Measurements from ENCODE around the gene TAGLN.

The TAGLN gene

GRCh38 chr11:117199053-117199915 is at the start of gene TAGLN:
TSS of gene TAGLN (plus strand) at chr11:117199370. CDS start at chr11:117203014, 3,644 bp downstream.
- DNase-seq: no peak

- no peak for DNase-seq
These were observed 47.1 kb upstream of the TAGLN start for GRCh38 chr11:117152066-117152465.

- DNase-seq: no peak
These were observed 44.7 kb upstream of the TAGLN start for GRCh38 chr11:117154468-117154867.

- DNase-seq: no peak
These were observed 41.7 kb upstream of the TAGLN start for GRCh38 chr11:117157507-117157906.

- DNase-seq: no peak
These were observed 39.3 kb upstream of the TAGLN start for GRCh38 chr11:117159892-117160291.

GRCh38 chr11:117160826-117161225 is 38.3 kb upstream of the TAGLN start:
- no peak for DNase-seq

GRCh38 chr11:117166491-117166890 is 32.7 kb upstream of the TAGLN start:
- DNase-seq: no peak

- DNase-seq: no peak
These were observed 29.4 kb upstream of the TAGLN start for GRCh38 chr11:117169736-117170135.

- no peak for DNase-seq
These were observed 29.0 kb upstream of the TAGLN start for GRCh38 chr11:117170210-117170609.

GRCh38 chr11:117171007-117171403 is 28.2 kb upstream of the TAGLN start:
- DNase-seq: no peak

- peak; percentile 76 to 82 (median 81) for DNase-seq
These were observed 27.6 kb upstream of the TAGLN start for GRCh38 chr11:117171404-117172061.

GRCh38 chr11:117172724-117173421 is 26.3 kb upstream of the TAGLN start:
- peak; percentile 70 to 89 (median 75) for DNase-seq

GRCh38 chr11:117175104-117175503 is 24.1 kb upstream of the TAGLN start:
- DNase-seq: no peak

GRCh38 chr11:117175781-117176180 is 23.4 kb upstream of the TAGLN start:
- DNase-seq: no peak

- no peak for DNase-seq
These were observed 23.0 kb upstream of the TAGLN start for GRCh38 chr11:117176186-117176585.

GRCh38 chr11:117177534-117178209 is 21.5 kb upstream of the TAGLN start:
- DNase-seq: no peak

- DNase-seq: peak; percentile 91 to 94 (median 92)
These were observed 20.7 kb upstream of the TAGLN start, which contains the start of gene SIDT2 for GRCh38 chr11:117178210-117179034. TSS of gene SIDT2 (plus strand) at chr11:117178743. CDS start at chr11:117179264, 521 bp downstream.

- peak; percentile 25 to 55 (median 28) for DNase-seq
These were observed 19.8 kb upstream of the TAGLN start for GRCh38 chr11:117179048-117179999.

- DNase-seq: peak; percentile 49 to 51 (median 49)
These were observed 19.1 kb upstream of the TAGLN start for GRCh38 chr11:117180020-117180419.

Measured in suppressor macrophage treated with lipopolysaccharide for 1 hour (primary cell).